Islet of Langerhans (tissue), 1 donor: Measurements from ENCODE around the gene IER3IP1.
"Not testable (repeated sequence)": the region's sequence is repeated elsewhere in the genome, so short reads cannot be mapped to it uniquely, and the experiment has no call there.

Source experiments
- FAIRE-seq: peaks from one replicate; lab custom pipeline; 2011; peaks lifted over from hg19 to GRCh38; lab: Jason Lieb, UNC

IER3IP1 gene, protein sequence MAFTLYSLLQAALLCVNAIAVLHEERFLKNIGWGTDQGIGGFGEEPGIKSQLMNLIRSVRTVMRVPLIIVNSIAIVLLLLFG

DNA sequence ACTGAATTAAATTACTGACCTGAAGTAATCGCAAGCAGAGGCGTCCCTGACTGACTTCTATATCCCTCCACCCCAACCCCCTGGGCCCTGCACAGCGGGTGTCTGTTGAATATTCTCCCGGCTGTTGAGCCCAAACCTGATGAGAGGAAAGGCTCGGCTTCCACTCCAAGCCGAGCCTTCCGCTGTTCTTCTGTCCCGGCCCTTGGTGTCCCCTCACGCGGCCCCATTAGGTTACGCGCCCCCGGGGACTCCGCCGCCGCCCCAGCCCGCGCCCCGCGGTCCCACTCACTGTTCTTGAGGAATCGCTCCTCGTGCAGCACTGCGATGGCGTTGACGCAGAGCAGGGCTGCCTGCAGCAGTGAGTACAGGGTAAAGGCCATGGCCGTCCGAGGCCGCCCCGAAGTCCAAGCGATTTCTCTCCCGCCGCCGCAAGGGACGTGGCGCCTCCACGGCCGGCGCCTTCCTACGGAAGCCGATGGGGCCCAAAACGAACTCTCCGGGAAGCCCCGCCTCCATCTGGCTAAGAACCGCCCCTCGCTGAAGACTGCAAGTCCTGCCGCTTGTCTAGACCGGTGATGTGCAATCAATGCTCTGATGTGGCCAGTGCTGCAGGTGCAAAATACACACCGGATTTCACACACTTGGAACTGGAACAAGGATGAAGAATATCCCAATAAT is at the start of gene IER3IP1:
TSS of gene IER3IP1 (minus strand) at position 467 of the 678 bp plus-strand sequence. CDS start at position 380, 87 bp downstream.
- no peak for FAIRE-seq

DNA sequence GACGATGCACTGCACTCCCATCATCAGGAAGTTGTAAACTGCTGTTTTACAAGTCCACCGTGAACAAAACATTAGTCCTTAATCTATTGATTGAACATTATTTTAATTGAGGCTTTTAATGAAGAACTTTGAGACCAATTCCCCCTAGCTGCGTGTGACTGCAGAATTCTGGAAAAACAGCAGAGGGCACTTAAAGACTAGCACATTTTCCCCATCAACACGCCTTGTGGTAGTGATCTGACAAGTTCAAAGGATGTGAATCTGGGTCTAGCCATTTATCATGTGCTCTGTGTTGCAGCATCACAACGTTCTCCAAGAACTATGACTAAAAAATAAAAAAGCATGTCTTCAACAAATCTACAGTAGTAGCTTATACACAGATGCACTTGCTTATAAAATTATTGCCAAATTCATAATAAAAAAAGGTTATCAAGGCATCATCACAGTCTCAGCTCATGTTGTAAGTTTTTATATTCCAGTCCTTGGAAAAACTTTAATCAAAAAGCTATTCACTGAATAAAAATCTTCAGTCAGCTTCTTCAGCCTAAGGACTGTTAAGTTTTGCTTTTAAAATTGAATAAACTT is 39.5 kb upstream of the IER3IP1 start:
- peak; percentile 97 for FAIRE-seq

DNA sequence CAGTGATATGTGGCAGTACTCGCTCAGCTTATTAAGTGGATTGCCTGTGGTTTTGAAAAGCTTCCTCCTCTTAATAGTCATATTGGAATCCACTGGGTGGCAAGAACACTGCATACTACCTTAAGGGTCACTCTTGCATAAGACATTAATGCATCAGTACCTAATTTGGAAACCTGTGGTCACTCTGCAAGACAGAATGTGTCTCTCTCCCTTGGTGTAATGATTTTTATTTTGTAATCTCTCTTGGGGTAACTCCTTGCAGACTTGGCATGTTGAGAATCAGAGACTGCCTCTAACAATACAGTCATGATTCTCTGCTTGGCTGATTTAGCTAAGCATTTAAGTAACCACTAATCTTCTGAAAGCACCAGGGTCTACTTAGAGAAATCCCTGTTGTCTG is 33.0 kb upstream of the IER3IP1 start:
- FAIRE-seq, result no peak

DNA sequence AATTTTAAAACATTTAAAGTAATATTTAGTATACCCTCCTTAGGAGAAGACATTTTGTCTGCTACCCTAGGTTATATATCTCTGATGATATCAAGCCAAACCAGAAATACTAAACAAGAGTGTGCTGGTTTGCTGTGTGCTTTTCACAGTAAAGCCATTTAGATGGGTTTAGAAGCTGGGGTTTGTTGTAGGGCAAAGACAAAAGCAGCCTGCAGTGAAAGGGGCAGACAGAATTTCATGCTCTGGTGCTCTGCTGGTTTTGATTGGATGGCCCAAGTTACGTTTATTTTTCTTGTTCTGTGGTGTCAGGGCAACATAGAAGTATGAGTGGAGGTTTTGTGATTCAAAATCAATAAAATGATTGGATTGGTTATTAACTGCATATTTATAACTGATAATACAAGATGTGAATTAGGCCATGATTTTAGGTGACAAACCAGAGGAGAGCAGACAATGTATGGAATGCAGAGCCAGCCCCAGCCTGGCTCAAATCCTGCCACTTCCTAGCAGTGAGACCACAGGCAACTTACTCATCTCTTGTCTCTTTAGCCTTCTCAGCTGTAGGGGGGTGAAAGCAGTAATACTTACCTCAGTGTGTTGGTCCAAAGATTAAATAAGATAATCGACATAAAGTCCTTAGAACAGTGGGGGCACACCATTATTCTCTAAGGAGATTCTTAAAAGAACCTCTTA is 30.9 kb upstream of the IER3IP1 start:
- no peak for FAIRE-seq

DNA sequence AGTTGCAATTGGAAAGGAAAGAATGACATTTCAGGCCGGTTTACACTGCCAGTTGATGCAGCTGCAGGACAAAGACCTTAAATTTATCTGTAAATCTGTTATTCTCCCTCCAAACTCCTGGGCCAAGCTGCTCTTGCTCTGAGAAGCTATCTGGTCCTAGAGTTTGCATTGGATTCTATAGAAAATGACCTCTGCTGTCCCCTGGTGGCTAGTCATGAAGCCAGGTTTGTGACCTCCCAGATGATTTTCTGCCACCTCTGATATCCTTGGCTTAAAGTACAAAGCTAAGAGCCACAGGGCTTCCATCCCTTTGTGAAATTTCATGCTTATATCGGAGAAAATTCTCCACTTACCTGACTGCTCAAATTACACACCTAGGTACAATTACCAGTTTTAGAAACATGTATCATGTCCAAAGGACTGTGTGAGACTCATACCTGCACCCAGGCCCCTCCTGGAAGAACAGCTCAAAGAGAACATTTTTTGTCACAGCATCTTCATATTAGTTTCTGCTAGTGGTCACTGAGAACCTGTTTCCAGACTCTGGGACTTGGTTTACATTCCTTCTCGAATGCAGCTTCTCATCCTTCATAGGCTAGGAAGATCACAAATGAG is 28.9 kb upstream of the IER3IP1 start:
- FAIRE-seq, result peak; percentile 45

DNA sequence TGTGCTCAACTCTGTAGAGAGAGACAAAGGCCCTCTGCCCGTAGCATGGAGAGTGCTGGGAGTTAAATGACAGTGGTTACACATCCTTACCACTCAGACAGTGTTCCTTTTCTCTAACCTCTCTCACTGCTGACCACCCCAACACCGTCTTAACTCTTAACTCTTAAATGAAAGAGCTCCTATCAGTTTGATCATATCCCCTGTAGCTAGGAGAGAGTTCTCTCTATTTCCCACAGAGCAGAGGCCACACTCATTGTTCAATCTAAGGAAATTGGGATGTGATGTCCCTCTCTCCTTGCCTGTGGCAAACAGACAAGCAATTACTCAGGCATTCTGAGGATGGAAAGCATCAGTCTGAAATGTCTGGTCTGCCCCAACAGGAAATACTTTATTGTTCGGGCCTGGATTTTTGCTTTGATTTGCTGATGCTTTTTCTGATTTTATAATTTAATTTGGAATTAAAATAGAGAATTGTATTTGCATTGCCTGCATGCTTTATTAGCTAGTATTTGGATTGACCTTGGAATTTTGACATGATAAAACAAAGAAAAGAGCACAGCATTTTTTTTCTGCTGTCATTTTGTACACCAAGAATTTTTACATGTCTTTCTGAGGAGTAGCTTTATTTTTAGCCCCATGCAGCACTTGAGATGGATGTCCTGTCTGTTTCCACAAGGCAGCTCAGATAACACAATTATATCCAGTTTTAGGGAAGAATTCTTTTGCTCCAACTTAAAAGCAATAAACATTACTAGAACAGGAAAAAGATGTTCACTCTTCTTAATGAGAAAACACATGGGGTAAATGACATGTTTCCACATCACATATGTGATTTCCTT is 27.7 kb upstream of the IER3IP1 start:
- FAIRE-seq, result no peak

DNA sequence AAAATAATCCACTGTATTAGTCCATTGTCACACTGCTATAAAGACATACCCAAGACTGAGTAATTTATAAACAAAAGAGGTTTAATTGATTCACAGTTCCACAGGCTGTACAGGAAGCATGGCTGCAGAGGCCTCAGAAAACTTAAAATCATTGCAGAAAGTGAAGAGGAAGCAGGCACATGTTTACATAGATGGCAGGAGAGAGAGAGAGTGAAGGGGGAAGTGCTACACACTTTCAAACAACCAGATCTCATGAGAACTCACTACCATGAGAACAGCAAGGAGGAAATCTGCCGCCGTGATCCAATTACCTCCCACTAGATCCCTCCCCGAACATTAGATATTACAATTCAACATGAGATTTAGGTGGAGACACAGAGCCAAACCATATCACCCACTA is 19.8 kb upstream of the IER3IP1 start:
- FAIRE-seq, result not testable (repeated sequence)

DNA sequence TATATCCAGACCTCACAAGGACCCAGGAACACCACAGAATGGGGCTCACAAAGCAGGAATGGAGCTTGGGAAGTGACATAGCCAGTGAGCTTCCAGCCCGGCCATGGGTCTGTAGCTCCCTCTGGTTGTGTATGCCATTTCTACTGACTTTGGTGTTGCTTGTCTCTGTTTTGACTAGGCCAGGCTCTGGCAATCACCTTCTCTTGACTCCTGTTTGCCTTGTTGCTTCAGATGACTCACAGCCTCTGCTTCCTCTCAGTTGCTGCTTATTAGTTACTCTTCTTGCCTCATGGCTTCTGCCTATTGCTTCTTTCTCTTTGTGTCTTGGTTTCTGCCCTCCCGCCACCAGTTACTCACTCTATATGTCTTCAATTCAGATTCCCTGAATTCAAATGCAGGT is 15.8 kb upstream of the IER3IP1 start:
- no peak for FAIRE-seq

DNA sequence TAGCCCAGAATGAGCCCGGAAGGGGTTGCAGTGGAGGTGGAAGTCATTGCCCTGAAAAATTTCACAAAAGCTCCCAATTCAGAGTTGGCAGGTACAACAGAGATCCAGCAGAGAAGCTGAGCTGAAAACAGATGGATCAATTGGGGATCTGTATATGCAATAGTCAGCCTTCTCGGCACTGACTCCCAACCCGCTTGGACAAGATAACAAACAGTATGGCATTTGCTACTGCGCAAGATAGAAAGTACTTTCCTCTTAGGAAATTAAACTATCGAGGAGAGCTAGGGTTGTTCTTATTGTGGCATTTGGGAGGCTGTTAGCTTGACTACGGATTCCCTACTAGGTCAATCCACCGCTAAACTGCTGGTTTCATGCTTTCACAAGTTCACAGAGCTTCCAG is 11.6 kb upstream of the IER3IP1 start:
- FAIRE-seq, result no peak

DNA sequence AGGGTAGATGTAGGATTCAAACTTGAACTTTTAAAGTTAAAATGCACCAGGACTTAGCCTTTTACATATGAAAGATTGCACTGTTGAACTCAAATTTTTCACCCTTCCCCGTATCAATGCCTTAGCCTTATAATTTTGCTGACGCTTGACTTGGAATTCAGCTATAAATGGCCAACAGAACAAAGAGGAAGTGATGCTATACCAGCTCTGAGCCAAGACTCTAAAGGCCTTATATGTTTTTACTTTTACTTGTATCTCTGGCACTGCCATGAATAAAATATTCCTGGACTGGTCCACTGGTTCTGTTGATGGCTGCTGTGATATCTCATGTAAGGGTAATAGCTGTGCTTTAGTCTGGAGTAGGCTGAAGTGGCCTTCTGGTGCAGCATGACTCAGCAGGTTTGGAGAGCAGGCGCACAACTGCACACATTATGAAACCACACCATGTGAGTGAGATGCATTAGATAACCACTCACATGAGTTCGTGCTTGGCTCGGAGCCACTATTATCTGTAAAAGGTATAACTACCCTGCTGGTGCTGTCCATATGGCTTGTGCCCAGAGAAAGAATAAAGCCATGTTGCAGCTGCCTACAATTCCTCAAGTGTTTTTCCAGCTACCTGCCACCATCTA is 8.4 kb upstream of the IER3IP1 start:
- no peak for FAIRE-seq

DNA sequence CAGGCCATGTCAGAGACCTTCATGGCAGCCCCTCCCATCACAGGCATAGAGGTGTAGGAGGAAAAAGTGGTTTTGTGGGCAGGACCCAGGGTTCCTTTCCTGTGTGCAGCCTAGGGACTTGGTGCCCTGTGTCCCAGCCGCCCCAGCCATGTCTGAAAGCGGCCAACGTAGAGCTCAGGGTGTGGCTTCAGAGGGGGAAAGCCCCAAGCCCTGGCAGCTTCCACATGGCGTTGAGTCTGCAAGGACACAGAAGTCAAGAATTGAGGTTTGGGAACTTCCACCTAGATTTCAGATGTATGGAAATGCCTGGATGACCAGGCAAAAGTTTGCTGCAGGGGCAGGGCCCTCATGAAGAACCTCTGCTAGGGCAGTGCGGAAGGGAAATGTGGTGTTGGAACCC is 6.0 kb upstream of the IER3IP1 start:
- not testable (repeated sequence) for FAIRE-seq

DNA sequence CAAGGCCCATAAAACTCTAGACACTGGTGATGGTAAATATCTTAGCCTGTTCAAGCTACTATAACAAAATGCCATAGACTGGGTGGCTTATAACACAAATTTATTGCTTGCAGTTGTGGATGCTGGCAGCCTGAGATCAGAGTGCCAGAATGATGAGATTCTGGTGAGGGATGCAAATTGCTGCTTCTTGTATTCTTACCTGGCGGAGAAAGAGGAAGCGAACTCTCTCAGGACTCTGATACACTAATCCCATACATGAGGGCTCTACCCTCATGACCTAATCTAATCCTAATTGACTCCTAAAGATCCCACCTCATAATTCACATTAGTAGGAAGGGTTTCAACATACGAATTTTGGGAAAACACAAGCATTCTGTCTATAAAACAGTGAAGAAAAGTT is 4.6 kb upstream of the IER3IP1 start:
- no peak for FAIRE-seq

DNA sequence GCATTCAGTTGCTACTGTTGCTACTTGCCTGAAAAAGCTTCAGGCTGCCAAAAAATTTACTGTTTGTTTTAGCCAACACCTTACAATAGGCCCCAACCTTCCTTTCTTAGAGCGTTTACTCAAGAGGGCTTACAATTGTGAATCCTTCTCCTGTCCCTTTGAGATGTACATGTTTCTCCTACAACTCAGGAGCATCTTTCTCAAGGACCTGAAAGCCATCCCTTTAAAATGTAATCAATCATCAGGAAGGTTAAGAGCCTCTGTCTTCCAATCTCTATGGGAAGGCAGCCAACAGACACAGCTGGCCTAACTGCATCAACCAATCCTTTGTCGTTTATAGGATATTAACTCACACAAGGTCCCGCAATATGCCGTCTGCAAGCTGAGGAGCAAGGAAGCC is 3.4 kb upstream of the IER3IP1 start:
- FAIRE-seq, result no peak

DNA sequence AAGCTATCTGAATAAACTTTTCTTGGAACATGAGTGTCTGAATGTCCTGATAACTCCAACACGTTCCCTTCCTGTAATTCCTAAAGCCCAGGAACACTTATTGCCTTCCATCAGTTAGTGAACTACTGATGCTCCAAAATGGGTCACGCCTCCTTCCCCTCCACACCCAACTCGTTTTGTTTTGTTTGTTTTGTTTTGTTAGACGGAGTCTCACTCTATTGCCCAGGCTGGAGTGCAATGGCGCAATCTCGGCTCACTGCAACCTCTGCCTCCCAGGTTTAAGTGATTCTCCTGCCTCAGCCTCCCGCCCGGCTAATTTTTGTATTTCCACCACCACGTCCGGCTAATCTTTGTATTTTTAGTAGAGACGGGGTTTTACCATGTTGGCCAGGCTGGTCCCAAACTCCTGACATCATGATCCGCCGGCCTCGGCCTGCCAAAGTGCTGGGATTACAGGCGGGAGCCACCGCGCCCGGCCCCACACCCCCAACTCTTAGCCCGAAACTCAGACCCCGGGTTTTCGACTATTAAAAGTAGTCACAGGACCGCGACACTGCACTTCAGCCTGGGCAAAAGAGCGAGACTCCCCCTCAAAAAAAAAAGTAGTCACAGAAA is 774 bp downstream of the IER3IP1 start:
- no peak for FAIRE-seq

DNA sequence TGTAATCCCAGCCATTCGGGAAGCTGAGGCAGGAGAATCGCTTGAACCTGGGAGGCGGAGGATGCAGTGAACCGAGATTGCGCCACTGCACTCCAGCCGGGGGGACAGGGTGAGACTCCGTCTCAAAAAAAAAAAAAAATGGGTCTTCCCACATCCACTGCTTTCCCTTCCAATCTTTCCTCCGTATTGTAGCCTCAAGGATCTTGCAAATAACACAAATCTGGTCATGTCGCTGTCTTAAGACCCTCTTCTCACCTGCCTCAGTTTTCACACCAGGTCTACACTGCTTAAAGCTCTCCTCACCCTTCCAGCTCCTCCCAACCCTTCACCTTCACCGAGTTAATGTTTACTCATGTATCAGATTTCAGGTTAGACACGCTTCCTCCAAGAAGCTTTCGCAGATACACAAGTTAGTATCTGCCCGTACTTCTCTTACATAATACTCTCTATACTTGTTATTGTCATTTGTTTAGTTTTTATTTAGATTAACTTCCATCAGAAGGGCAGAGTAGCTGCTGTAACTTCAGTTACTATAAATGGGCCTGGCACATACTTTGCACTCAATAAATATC is 1.5 kb downstream of the IER3IP1 start:
- FAIRE-seq, result no peak

DNA sequence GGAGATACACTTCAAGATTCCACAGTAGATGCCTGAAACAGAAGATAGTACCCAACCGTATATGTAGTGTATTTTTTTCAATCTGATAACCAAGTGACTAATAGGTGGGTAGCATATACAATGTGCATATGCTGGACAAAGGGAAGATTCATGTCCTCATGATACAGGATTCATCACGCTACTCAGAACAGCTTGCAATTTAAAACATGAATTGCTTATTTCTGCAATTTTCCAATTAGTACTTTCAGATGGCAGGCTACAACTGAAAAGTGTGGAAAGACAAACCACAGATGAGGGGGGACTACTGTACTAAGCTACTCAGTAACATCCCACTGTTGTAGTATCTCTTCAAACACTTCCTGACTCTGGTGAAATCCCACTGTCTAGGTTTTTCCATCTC is 3.7 kb downstream of the IER3IP1 start:
- no peak for FAIRE-seq

DNA sequence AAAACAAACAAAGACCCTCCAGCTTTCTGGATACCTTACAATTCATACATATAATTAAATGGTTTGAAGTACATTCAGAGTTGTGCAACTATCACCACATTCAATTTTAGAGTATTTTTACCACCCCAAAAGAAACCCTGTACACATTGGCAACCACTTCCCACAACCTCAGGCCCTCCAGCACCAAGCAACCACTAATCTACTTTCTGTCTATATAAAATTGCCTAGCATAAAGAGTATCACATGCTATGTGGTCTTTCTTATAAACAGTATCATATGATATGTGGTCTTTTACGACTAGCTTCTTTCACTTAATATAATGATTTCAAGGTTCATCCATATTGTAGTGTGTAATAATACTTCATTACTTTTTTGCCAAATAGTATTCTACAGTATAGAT is 7.3 kb downstream of the IER3IP1 start:
- FAIRE-seq, result peak; percentile 43

DNA sequence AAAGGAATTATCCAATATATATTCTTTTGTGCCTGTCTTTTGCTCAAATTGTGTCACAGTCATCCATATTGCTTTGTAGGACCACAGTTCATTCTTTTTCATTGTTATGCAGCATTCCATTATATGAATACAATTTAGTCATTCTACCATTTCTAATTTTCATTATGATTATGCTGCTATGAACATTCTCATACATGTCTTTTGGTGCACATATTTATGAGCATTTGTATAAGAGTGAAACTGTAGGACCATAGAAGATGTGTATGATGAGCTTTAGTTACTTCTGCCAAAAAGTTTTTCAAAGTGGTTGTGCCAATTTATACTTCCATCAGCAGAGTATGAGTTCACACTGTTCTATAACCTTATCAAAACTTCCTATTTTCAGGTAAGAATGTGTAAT is 7.7 kb downstream of the IER3IP1 start:
- no peak for FAIRE-seq

DNA sequence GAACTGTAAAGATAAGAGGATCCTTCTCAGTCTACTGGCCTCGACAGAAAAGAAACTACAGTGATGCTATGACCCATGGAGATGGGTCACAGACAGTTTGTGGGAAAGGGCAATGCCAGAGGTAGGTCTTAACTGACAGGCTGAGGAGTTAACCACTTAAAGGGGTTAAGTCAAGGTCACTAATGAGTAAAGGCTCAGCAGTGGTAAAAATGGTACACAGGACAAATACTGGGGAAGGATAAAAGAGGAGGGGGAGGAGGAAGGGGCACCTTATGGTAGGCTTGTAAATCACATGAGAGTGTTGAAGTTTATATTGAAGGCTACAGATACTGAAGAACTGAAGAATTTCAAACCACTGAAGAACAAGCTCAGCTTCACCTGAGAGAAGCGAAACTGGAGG is 9.9 kb downstream of the IER3IP1 start:
- no peak for FAIRE-seq

DNA sequence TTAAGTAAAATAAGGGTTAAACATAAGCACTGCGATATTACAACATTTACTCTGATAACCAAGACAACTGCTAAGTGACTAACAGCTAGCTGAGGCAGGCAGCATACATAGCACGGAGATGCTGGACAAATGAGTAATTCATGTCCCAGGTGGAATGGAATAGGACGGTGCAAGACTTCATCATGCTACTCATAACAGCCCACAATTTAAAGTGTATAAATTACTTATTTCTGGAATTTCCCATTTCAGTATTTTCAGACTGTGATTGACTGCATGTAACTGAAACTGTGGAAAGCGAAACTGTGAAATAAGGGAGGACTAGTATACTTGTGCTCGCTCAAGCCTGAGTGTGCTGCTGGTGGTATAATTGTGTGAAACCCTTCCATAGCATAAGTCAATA is 12.9 kb downstream of the IER3IP1 start:
- peak; percentile 56 for FAIRE-seq

DNA sequence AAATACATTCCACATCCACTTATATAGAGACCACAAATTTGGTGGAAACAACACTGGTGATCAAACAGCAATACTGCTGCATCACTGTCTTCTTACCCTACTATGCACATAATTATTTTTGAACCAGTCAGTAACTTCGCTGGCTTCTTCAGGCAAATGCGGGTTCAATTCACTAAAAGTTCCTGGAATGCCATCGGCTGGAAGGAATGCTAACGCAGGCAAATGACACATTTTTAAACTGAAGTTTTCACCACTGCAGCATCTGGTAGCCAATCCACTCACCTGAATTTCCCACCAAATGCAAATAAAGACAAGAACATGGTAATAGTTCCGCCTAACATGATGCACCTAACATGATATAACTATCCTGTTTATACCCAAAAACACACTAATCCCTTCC is 15.9 kb downstream of the IER3IP1 start:
- no peak for FAIRE-seq
